ENCODE measurements around the gene DNAH11. TPM values are rescaled to one million over a fixed set of nuclear protein-coding genes. Genes with fewer than 3 reads are reported as not detected.
"Not testable (repeated sequence)": the region's sequence is repeated elsewhere in the genome, so short reads cannot be mapped to it uniquely, and the experiment has no call there.

The DNAH11 gene
- total and polyA plus RNA-seq, 2 of the 8 experiments (the other 6 are each of a cell fraction or from before 2014, with no cell fraction given), result 1.8 to 4.9 TPM

DNA sequence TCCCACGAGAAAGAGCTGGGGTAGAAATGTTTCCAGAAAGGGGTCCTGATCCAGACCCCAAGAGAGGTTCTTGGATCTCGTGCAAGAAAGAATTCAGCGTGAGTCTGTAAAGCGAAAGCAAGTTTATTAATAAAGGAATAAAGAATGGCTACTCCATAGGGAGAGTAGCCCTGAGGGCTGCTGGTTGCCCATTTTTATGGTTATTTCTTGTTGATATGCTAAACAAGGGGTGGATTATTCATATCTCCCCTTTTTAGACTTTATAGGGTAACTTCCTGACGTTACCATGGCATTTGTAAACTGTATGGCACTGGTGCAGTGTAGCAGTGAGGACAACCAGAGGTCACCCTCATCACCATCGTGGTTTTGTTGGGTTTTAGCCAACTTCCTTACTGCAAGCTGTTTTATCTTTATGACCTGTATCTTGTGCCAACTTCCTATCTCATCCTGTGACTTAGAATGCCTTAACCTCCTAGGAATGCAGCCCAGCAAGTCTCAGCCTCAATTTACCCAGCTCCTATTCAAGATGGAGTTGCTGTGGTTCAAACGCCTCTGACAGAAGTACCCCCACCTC is 322.9 kb downstream of the DNAH11 start:
- H3K23ac ChIP-seq (ENCODE audit: insufficient read length); H4K8ac ChIP-seq (ENCODE audit: extremely low read depth, insufficient read depth, low read length); H4K5ac ChIP-seq (ENCODE audit: insufficient read length, low read depth, low read length); H4K20me1 ChIP-seq (replicated peaks in 1 of 2; ENCODE audit: control insufficient read depth in 1 of 2, insufficient read depth in 2 of 2, low read length in 2 of 2); H3K4me2 ChIP-seq (ENCODE audit: insufficient read depth in 1 of 2, low read depth in 2 of 2, low read length in 2 of 2); H3K27ac ChIP-seq (ENCODE audit: low read depth, low read length); H2BK15ac ChIP-seq (ENCODE audit: low read length); H3K27me3 ChIP-seq (replicated peaks in 1 of 4; ENCODE audit: control insufficient read depth in 3 of 4, extremely low read depth in 1 of 4, insufficient read depth in 3 of 4, low read length in 3 of 4); H2BK20ac ChIP-seq (ENCODE audit: low read length); H3K79me1 ChIP-seq (ENCODE audit: low read depth, low read length); H3K14ac ChIP-seq (ENCODE audit: insufficient read length); H3K9me3 ChIP-seq (ENCODE audit: insufficient read depth in 2 of 2, low read depth in 1 of 2, low read length in 1 of 2); H3K56ac ChIP-seq (replicated peaks; ENCODE audit: insufficient read length, low read depth, low read length); H2AFZ ChIP-seq (ENCODE audit: low read length); H3K79me2 ChIP-seq (ENCODE audit: control insufficient read depth in 1 of 2, insufficient read depth in 2 of 2, low read length in 2 of 2); H3K36me3 ChIP-seq (ENCODE audit: control insufficient read depth in 2 of 4, insufficient read depth in 4 of 4, low read length in 3 of 4); CTCF ChIA-PET (ENCODE audit: partially characterized antibody); H3K4me3 ChIP-seq (ENCODE audit: extremely low read depth in 1 of 4, insufficient read depth in 2 of 4, low read depth in 3 of 4, low read length in 4 of 4); H3K23me2 ChIP-seq (ENCODE audit: low read depth, low read length); H4K91ac ChIP-seq (replicated peaks; ENCODE audit: insufficient read length, low read length); H2BK120ac ChIP-seq (replicated peaks; ENCODE audit: low read depth, low read length); H3K9ac ChIP-seq (replicated peaks in 1 of 4; ENCODE audit: extremely low read depth in 1 of 4, low read depth in 3 of 4, low read length in 3 of 4); DNase-seq (ENCODE audit: low read depth in 1 of 2, low spot score in 2 of 2); POLR2A ChIA-PET (ENCODE audit: partially characterized antibody); FAIRE-seq: not testable (repeated sequence)
- 0 out of 2 replicates have a peak overlapping the region, but pooled peaks have one; percentile 29 for H2AK5ac ChIP-seq (ENCODE audit: low read depth, low read length)
- H3K4ac ChIP-seq (replicated peaks; ENCODE audit: insufficient read length, low read depth, low read length), result peak overlapping the region; percentile 36
- H2BK12ac ChIP-seq (ENCODE audit: low read depth, low read length), result peak overlapping the region; percentile 12; the same call in 1 of the 2 replicates
- WGBS, 2 experiments (ENCODE audit: extremely low coverage in 1 of 2, insufficient coverage in 1 of 2, insufficient read length in 1 of 2, insufficient replicate concordance in 2 of 2, low coverage in 1 of 2, low lambda C conversion rate in 2 of 2, missing lambda C conversion rate in 1 of 2), result 78% methylated on average over 7 of the region's 7 CpGs; no CpG with 5 or more reads in 1 of the 2 experiments
- H2BK5ac ChIP-seq (ENCODE audit: low read depth, low read length), result peak overlapping the region; percentile 12; the same call in 1 of the 2 replicates
- H3K4me1 ChIP-seq (replicated peaks in 1 of 4; ENCODE audit: control insufficient read depth in 3 of 4, insufficient read depth in 4 of 4, low read length in 3 of 4), result peaks cover 5 to 35% (median 21%) of the 10 kb centered on the region in 4 experiments
- peak overlapping the region; percentile 51 for H3K18ac ChIP-seq (ENCODE audit: extremely low read depth, low read length)
